ENCODE measurements around the gene VANGL1. TPM values are rescaled to one million over a fixed set of nuclear protein-coding genes. Genes with fewer than 3 reads are reported as not detected.

Gene VANGL1
- total RNA-seq, 1 donor from 2014 or later = 13.8 TPM

GRCh38 chr1:115655916-115656315, 14.1 kb downstream of the VANGL1 start:
- no peak for FAIRE-seq
- H3K36me3 Mint-ChIP-seq (ENCODE audit: low read depth, unreplicated experiment) = peaks cover 24% of the 10 kb centered on the region

GRCh38 chr1:115656461-115657077, 14.8 kb downstream of the VANGL1 start:
- no peak for TF ChIP-seq CTCF (IDR thresholded peaks at IDR 0.05; ENCODE audit: insufficient read depth, low read depth, low read length)
- TF ChIP-seq EZH2 (IDR thresholded peaks at IDR 0.05; ENCODE audit: insufficient read depth, low read length) = no peak
- no peaks in the 10 kb centered on the region for H3K27me3 ChIP-seq (ENCODE audit: insufficient read depth, low read length)
- H3K27me3 Mint-ChIP-seq (ENCODE audit: low read depth, unreplicated experiment) = no peaks in the 10 kb centered on the region
- H3K27ac ChIP-seq (ENCODE audit: low read depth, low read length) = no peak overlapping the region
- H3K4me1 Mint-ChIP-seq (ENCODE audit: low read depth, unreplicated experiment) = peaks cover 24% of the 10 kb centered on the region
- no peak overlapping the region for H3K4me3 Mint-ChIP-seq (ENCODE audit: unreplicated experiment)
- H3K4me2 ChIP-seq (ENCODE audit: low read length) = no peak overlapping the region
- no peak for FAIRE-seq
- no peaks in the 10 kb centered on the region for H3K9me3 ChIP-seq (ENCODE audit: insufficient read depth, low read depth, low read length)
- no peak overlapping the region for H3K4me3 ChIP-seq (ENCODE audit: insufficient read depth, low read depth, low read length)
- H3K36me3 ChIP-seq (ENCODE audit: insufficient read depth, low read length) = peaks cover 7% of the 10 kb centered on the region
- H3K79me2 ChIP-seq (ENCODE audit: insufficient read depth, low read length) = peaks cover 34% of the 10 kb centered on the region
- peaks cover 24% of the 10 kb centered on the region for H3K36me3 Mint-ChIP-seq (ENCODE audit: low read depth, unreplicated experiment)
- peaks cover 8% of the 10 kb centered on the region for H3K4me1 ChIP-seq (ENCODE audit: insufficient read depth, low read length)
- no peak overlapping the region for H2AFZ ChIP-seq (ENCODE audit: low read depth, low read length)
- H3K9me3 Mint-ChIP-seq (ENCODE audit: unreplicated experiment) = no peaks in the 10 kb centered on the region
- no peak overlapping the region for H3K9ac ChIP-seq (ENCODE audit: low read length)
- peaks cover 16% of the 10 kb centered on the region for H4K20me1 ChIP-seq (ENCODE audit: insufficient read depth, low read length)
- DNase-seq (ENCODE audit: low read depth) = no peak
- peak overlapping the region; percentile 41 for H3K27ac Mint-ChIP-seq (ENCODE audit: unreplicated experiment)

More at GRCh38 chr1:115655916-115656315, 14.1 kb downstream of the VANGL1 start:
- Histone ChIP-seq H3K4me1 (ENCODE audit: insufficient read depth, low read length) (peaks cover 8% of the 10 kb centered on the region), H3K9me3 (ENCODE audit: insufficient read depth, low read depth, low read length) (no peaks in the 10 kb centered on the region), H2AFZ (ENCODE audit: low read depth, low read length) (no peak overlapping the region), H3K9ac (ENCODE audit: low read length) (no peak overlapping the region), H3K79me2 (ENCODE audit: insufficient read depth, low read length) (peaks cover 40% of the 10 kb centered on the region), H3K27ac (ENCODE audit: low read depth, low read length) (no peak overlapping the region), H3K36me3 (ENCODE audit: insufficient read depth, low read length) (peaks cover 7% of the 10 kb centered on the region), H3K4me3 (ENCODE audit: insufficient read depth, low read depth, low read length) (no peak overlapping the region), H4K20me1 (ENCODE audit: insufficient read depth, low read length) (peaks cover 21% of the 10 kb centered on the region), H3K4me2 (ENCODE audit: low read length) (no peak overlapping the region), H3K27me3 (ENCODE audit: insufficient read depth, low read length) (no peaks in the 10 kb centered on the region)
- no peaks in the 10 kb centered on the region for H3K9me3 Mint-ChIP-seq (ENCODE audit: unreplicated experiment)
- peaks cover 29% of the 10 kb centered on the region for H3K4me1 Mint-ChIP-seq (ENCODE audit: low read depth, unreplicated experiment)
- H3K27ac Mint-ChIP-seq (ENCODE audit: unreplicated experiment) = no peak overlapping the region
- no peak for TF ChIP-seq CTCF (IDR thresholded peaks at IDR 0.05; ENCODE audit: insufficient read depth, low read depth, low read length)
- no peak for DNase-seq (ENCODE audit: low read depth)
- no peaks in the 10 kb centered on the region for H3K27me3 Mint-ChIP-seq (ENCODE audit: low read depth, unreplicated experiment)
- no peak overlapping the region for H3K4me3 Mint-ChIP-seq (ENCODE audit: unreplicated experiment)

- H3K27me3 Mint-ChIP-seq (ENCODE audit: low read depth, unreplicated experiment) = no peaks in the 10 kb centered on the region
- FAIRE-seq (no peak), DNase-seq (ENCODE audit: low read depth) (no peak)
- Histone ChIP-seq H4K20me1 (ENCODE audit: insufficient read depth, low read length) (peaks cover 16% of the 10 kb centered on the region), H2AFZ (ENCODE audit: low read depth, low read length) (no peak overlapping the region), H3K4me2 (ENCODE audit: low read length) (no peak overlapping the region), H3K36me3 (ENCODE audit: insufficient read depth, low read length) (peaks cover 8% of the 10 kb centered on the region), H3K4me1 (ENCODE audit: insufficient read depth, low read length) (peaks cover 8% of the 10 kb centered on the region), H3K4me3 (ENCODE audit: insufficient read depth, low read depth, low read length) (no peak overlapping the region), H3K9ac (ENCODE audit: low read length) (no peak overlapping the region), H3K27me3 (ENCODE audit: insufficient read depth, low read length) (no peaks in the 10 kb centered on the region), H3K27ac (ENCODE audit: low read depth, low read length) (no peak overlapping the region), H3K79me2 (ENCODE audit: insufficient read depth, low read length) (peaks cover 31% of the 10 kb centered on the region), H3K9me3 (ENCODE audit: insufficient read depth, low read depth, low read length) (no peaks in the 10 kb centered on the region)
- H3K4me1 Mint-ChIP-seq (ENCODE audit: low read depth, unreplicated experiment) = peaks cover 23% of the 10 kb centered on the region
- no peak overlapping the region for H3K4me3 Mint-ChIP-seq (ENCODE audit: unreplicated experiment)
- TF ChIP-seq CTCF (IDR thresholded peaks at IDR 0.05; ENCODE audit: insufficient read depth, low read depth, low read length) (no peak), EZH2 (IDR thresholded peaks at IDR 0.05; ENCODE audit: insufficient read depth, low read length) (no peak)
- H3K9me3 Mint-ChIP-seq (ENCODE audit: unreplicated experiment) = no peaks in the 10 kb centered on the region
- H3K27ac Mint-ChIP-seq (ENCODE audit: unreplicated experiment) = no peak overlapping the region
- peaks cover 24% of the 10 kb centered on the region for H3K36me3 Mint-ChIP-seq (ENCODE audit: low read depth, unreplicated experiment)
Observed at GRCh38 chr1:115658646-115659045, 16.9 kb downstream of the VANGL1 start.
